GM19023 (cell line): ENCODE results near the gene ZNF467.

ENCODE experiments used
- ATAC-seq: cut with Tn5 transposase; IDR thresholded peaks from one replicate; pipeline ENCODE4 v1.9.1; 2021; ENCODE audit warnings: mild to moderate bottlenecking, moderate library complexity; ENCODE audit not compliant: unreplicated experiment

Gene ZNF467

GRCh38 chr7:149729983-149730801, 43.2 kb downstream of the ZNF467 start:
- ATAC-seq: no peak

- ATAC-seq: no peak
These were observed 43.8 kb downstream of the ZNF467 start for GRCh38 chr7:149729586-149729982.

GRCh38 chr7:149728491-149729375, 44.7 kb downstream of the ZNF467 start:
- no peak for ATAC-seq

- no peak for ATAC-seq
These were observed 45.4 kb downstream of the ZNF467 start for GRCh38 chr7:149727899-149728476.

- no peak for ATAC-seq
These were observed 46.1 kb downstream of the ZNF467 start for GRCh38 chr7:149727053-149727898.

- ATAC-seq: no peak
These were observed 47.5 kb downstream of the ZNF467 start for GRCh38 chr7:149725916-149726315.

- ATAC-seq: no peak
These were observed 48.0 kb downstream of the ZNF467 start for GRCh38 chr7:149725426-149725821.

- ATAC-seq: no peak
These were observed 48.5 kb downstream of the ZNF467 start for GRCh38 chr7:149724661-149725425.

GRCh38 chr7:149723795-149724495, 49.4 kb downstream of the ZNF467 start:
- ATAC-seq: no peak

- no peak for ATAC-seq
These were observed 50.2 kb downstream of the ZNF467 start for GRCh38 chr7:149723082-149723767.

- no peak for ATAC-seq
These were observed 50.9 kb downstream of the ZNF467 start for GRCh38 chr7:149722356-149722957.

- no peak for ATAC-seq
These were observed 52.2 kb downstream of the ZNF467 start for GRCh38 chr7:149721084-149721601.

- peak; percentile 58 for ATAC-seq
These were observed 52.9 kb downstream of the ZNF467 start for GRCh38 chr7:149720372-149721083.

GRCh38 chr7:149719912-149720335, 53.5 kb downstream of the ZNF467 start:
- ATAC-seq: peak; percentile 67

- ATAC-seq: no peak
These were observed 54.1 kb downstream of the ZNF467 start for GRCh38 chr7:149719050-149719899.

- ATAC-seq: no peak
These were observed 54.7 kb downstream of the ZNF467 start for GRCh38 chr7:149718730-149719049.

- ATAC-seq: no peak
These were observed 55.9 kb downstream of the ZNF467 start for GRCh38 chr7:149717481-149717880.
